ENCODE data around the gene KLHL8. TPM values are rescaled to one million over a fixed set of nuclear protein-coding genes. Genes with fewer than 3 reads are reported as not detected.

The KLHL8 gene
- 5.4 TPM for total RNA-seq

DNA sequence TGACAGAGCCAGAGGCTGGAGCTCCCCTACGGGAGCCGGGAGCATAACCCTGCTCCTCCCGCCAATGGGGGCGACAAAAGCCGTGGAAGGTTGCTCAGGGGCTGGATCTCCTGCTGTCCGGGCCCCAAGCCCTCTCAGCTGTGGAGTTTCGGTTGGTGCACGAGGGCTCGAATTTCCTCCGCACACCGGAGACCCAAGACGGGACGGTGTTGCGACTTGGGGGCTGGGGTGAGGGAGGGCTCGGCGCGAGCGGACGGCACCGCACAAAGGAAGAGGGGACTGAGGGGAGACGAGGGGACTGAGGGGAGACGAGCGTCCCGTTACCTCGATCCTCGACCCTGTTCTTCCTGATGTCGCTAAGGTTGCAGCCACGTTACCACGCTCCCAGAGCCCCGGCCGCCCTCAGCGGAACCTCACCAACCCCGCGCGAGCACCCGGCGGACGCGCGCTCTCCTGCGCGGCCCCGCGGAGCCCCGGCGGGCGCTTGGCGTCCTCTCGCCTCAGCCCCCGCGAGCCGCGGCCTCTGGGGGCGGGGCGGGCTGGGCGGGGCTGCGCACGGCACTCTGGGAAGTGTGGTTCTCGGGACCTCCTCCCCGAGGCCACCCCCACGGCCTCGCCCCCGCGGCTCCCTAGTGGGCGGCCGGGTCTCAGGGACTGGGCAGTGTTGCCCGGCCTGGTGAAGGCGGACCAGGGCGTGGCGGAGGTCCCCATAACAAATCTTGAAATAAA is at the start of gene KLHL8:
KLHL8 (minus strand) TSS at position 525 of the 729 bp plus-strand sequence. CDS start 25,079 bp downstream, outside the sequence.
- intact Hi-C loops (cut with DNase I), result loop anchor here (2.0 kb wide), 1 partner anchor 285 kb away; the partner anchor contains the start of gene AFF1
- DNase-seq (ENCODE audit: low spot score in 2 of 2), result peak; percentile 63 to 95

DNA sequence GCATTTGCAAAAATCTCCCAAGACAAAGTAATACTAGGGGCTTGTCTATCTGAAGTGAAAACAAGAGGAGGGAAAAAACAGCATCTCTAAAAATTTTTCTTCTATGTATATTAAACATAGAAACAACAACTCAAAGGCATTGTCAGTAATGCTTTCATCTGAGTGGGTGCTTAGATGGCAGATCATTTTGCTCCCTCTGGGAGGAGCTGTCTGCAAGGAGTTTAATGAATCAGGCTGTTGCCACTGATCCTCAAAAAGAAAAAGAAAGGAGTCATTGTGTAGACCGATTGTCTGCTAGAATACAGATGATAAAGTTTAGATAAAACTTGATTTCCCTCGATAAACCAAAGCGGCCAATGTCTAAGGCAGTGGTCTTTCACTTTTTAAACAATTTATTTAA is 49.7 kb upstream of the KLHL8 start:
- TF ChIP-seq, protein P1, sequence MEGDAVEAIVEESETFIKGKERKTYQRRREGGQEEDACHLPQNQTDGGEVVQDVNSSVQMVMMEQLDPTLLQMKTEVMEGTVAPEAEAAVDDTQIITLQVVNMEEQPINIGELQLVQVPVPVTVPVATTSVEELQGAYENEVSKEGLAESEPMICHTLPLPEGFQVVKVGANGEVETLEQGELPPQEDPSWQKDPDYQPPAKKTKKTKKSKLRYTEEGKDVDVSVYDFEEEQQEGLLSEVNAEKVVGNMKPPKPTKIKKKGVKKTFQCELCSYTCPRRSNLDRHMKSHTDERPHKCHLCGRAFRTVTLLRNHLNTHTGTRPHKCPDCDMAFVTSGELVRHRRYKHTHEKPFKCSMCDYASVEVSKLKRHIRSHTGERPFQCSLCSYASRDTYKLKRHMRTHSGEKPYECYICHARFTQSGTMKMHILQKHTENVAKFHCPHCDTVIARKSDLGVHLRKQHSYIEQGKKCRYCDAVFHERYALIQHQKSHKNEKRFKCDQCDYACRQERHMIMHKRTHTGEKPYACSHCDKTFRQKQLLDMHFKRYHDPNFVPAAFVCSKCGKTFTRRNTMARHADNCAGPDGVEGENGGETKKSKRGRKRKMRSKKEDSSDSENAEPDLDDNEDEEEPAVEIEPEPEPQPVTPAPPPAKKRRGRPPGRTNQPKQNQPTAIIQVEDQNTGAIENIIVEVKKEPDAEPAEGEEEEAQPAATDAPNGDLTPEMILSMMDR (IDR thresholded peaks at IDR 0.05), result peak; percentile 27 to 47 (median 35)
- intact Hi-C loops (cut with DNase I), result loop anchor here (10.0 kb wide), 1 partner anchor 195 kb away; no protein-coding TSS in a partner anchor

More for the DNA sequence above, at the start of gene KLHL8:
- Histone ChIP-seq H3K4me1 (peaks cover 0 to 6% of the 10 kb centered on the region in 2 donors), H3K36me3 (no peaks in the 10 kb centered on the region), H3K27me3 (no peaks in the 10 kb centered on the region), H3K9me3 (no peaks in the 10 kb centered on the region), H3K4me3 (peak within 1 kb of the TSS; percentile 91 to 99), H3K27ac (peak within 1 kb of the TSS; percentile 81 to 93)
- TF ChIP-seq, protein P1 (IDR thresholded peaks at IDR 0.05), result no peak

DNA sequence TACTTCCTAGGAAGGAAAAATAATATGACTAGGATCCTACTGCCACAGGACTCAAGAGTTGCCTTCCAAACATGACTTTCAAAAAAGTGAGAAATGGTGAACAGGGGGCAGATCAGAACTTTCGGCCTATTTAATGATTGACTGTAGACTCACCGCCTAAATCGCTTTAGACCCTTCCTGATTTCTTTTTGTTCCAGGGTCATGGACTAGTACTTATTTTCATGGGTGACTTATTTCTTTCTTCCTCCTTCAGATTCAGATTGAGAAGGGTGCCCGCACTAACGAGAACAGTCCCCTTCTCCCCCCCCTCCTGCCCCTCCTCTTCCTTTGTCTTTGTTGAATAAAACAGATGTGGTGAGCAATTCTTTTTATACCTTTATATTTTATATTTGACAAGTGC is 48.0 kb upstream of the KLHL8 start:
- Histone ChIP-seq H3K9me3 (no peaks in the 10 kb centered on the region), H3K4me3 (no peak overlapping the region), H3K4me1 (no peaks in the 10 kb centered on the region), H3K27ac (no peak overlapping the region), H3K36me3 (no peaks in the 10 kb centered on the region), H3K27me3 (no peaks in the 10 kb centered on the region)
- DNase-seq (ENCODE audit: low spot score in 2 of 2), result no peak
- TF ChIP-seq, protein P1 (IDR thresholded peaks at IDR 0.05), result no peak
- intact Hi-C loops (cut with DNase I), result no loop called here

More for the DNA sequence above, 49.7 kb upstream of the KLHL8 start:
- H3K4me3 ChIP-seq, result no peak overlapping the region
- no peaks in the 10 kb centered on the region for H3K27me3 ChIP-seq
- no peaks in the 10 kb centered on the region for H3K4me1 ChIP-seq
- DNase-seq (ENCODE audit: low spot score in 2 of 2), result no peak
- H3K36me3 ChIP-seq, result no peaks in the 10 kb centered on the region
- H3K27ac ChIP-seq, result no peak overlapping the region
- H3K9me3 ChIP-seq, result no peaks in the 10 kb centered on the region

DNA sequence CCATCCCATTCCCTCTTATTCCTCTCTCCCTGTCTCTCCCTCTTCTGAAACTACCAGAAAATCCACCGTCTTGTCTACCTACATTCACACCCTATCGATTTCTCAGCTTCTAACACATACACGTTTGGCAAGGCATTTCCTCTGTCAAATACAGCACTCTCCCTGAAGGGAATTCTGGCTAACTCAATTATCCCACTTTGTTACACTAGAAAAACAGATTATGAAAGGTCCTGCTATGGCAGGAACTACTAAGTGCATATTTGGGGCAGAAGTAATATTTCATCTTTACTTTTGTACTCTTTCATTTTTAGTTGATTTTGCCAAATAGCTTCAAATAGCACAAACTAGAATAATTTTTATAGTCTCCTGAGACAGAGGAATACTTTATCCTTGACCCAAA is 46.6 kb upstream of the KLHL8 start:
- Histone ChIP-seq H3K36me3 (no peaks in the 10 kb centered on the region), H3K27me3 (no peaks in the 10 kb centered on the region), H3K27ac (no peak overlapping the region), H3K4me1 (no peaks in the 10 kb centered on the region), H3K4me3 (no peak overlapping the region), H3K9me3 (no peaks in the 10 kb centered on the region)
- intact Hi-C loops (cut with DNase I), result no loop called here
- TF ChIP-seq, protein P1 (IDR thresholded peaks at IDR 0.05), result no peak
- DNase-seq (ENCODE audit: low spot score in 2 of 2), result no peak

DNA sequence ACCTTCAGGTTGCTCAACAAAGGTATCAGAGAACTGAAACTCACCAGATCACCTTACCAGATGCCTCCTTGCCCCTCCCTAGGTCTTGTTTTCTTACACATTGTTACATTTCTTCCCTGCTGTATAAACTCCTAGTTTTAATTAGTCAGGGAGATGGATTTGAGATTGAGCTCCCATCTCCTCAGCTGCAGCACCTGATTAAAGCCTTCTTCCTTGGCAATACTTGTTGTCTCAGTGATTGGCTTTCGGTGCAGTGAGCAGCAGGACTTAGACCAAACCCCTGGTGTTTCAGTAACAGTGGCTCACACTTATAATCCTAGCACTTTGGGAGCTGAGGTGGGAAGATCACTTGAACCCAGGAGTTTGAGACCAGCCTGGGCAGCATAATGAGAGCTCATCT is 42.5 kb upstream of the KLHL8 start:
- no peak for DNase-seq (ENCODE audit: low spot score in 2 of 2)
- no peaks in the 10 kb centered on the region for H3K9me3 ChIP-seq
- no peaks in the 10 kb centered on the region for H3K27me3 ChIP-seq
- TF ChIP-seq, protein P1 (IDR thresholded peaks at IDR 0.05), result no peak
- no peaks in the 10 kb centered on the region for H3K36me3 ChIP-seq
- no peak overlapping the region for H3K4me3 ChIP-seq
- H3K27ac ChIP-seq, result no peak overlapping the region
- intact Hi-C loops (cut with DNase I), result no loop called here
- no peaks in the 10 kb centered on the region for H3K4me1 ChIP-seq
